Measurements from ENCODE around the gene ABCF2. TPM values are rescaled to one million over a fixed set of nuclear protein-coding genes. Genes with fewer than 3 reads are reported as not detected.

The ABCF2 gene
- total and polyA plus RNA-seq, 2 of the 4 experiments (the other 2 are of a cell fraction), result 46.2 to 103 TPM

- Histone ChIP-seq H3K79me1 (ENCODE audit: low read depth in 1 of 2, low read length in 2 of 2) (no peaks in the 10 kb centered on the region), H3K4me1 (ENCODE audit: control insufficient read depth, insufficient read depth, low read length) (no peaks in the 10 kb centered on the region), H2BK20ac (ENCODE audit: low read depth, low read length) (no peak overlapping the region), H2BK15ac (ENCODE audit: low read depth, low read length) (no peak overlapping the region), H3K9me1 (ENCODE audit: insufficient read depth, low read length) (no peaks in the 10 kb centered on the region; the same call in 1 of the 2 replicates), H3K56ac (ENCODE audit: extremely low read depth, insufficient read depth, low read length) (no peak overlapping the region), H3K36me3 (ENCODE audit: control insufficient read depth, insufficient read depth, low read length) (peaks cover 2% of the 10 kb centered on the region), H3K9me3 (ENCODE audit: control insufficient read depth, insufficient read depth, low read length) (no peaks in the 10 kb centered on the region), H3K9ac (ENCODE audit: low read depth, low read length) (no peak overlapping the region), H2AK5ac (ENCODE audit: low read depth, low read length) (no peak overlapping the region), H4K91ac (ENCODE audit: insufficient read depth, low read depth, low read length) (no peak overlapping the region), H2BK5ac (ENCODE audit: low read depth, low read length, poor library complexity, severe bottlenecking) (no peak overlapping the region), H2AFZ (replicated peaks; ENCODE audit: low read length, poor library complexity) (no peak overlapping the region), H3K27ac (ENCODE audit: insufficient read depth, low read length) (no peak overlapping the region), H4K20me1 (ENCODE audit: insufficient read depth, low read length) (no peaks in the 10 kb centered on the region), H4K5ac (ENCODE audit: low read depth, low read length) (no peak overlapping the region), H3K27me3 (ENCODE audit: control insufficient read depth, insufficient read depth, low read length) (peaks cover 56% of the 10 kb centered on the region), H3K4me3 (ENCODE audit: insufficient read depth, low read depth, low read length) (no peak overlapping the region), H2AK9ac (replicated peaks; ENCODE audit: low read depth, low read length, poor library complexity) (no peak overlapping the region), H3K18ac (ENCODE audit: low read depth, low read length) (no peak overlapping the region), H3K4me2 (ENCODE audit: low read depth, low read length) (no peak overlapping the region), H3K4ac (ENCODE audit: low read depth, low read length) (no peak overlapping the region), H3K23ac (ENCODE audit: low read depth, low read length) (no peak overlapping the region), H3K14ac (replicated peaks; ENCODE audit: low read depth, low read length) (no peak overlapping the region), H2BK120ac (ENCODE audit: low read depth, low read length) (no peak overlapping the region), H4K8ac (ENCODE audit: low read depth in 2 of 2, low read length in 2 of 2) (no peak overlapping the region)
- in situ Hi-C loops (cut with MboI; ENCODE audit: low sequenced_read_pairs) (no loop called here), intact Hi-C loops (cut with micrococcal nuclease) (no loop called here), dilution Hi-C loops (cut with HindIII; ENCODE audit: low sequenced_read_pairs, unreplicated experiment) (no loop called here)
- DNase-seq (no peak), ATAC-seq (ENCODE audit: low read depth) (no peak)
- no peak for TF ChIP-seq RFX5 (IDR thresholded peaks at IDR 0.05; ENCODE audit: low read depth, low read length)
- no peak for TF ChIP-seq CEBPB (IDR thresholded peaks at IDR 0.05; ENCODE audit: low read depth, low read length)
- no peak for TF ChIP-seq CHD1 (IDR thresholded peaks at IDR 0.05; ENCODE audit: low read depth, low read length)
- TF ChIP-seq CTCF (conservative IDR thresholded peaks at IDR 0.05; ENCODE audit: low read depth, low read length), result no peak
- no peak for TF ChIP-seq USF2 (IDR thresholded peaks at IDR 0.05; ENCODE audit: low read depth, low read length)
- TF ChIP-seq MAZ (IDR thresholded peaks at IDR 0.05; ENCODE audit: borderline replicate concordance, low read depth, low read length), result no peak
- no peak for TF ChIP-seq RCOR1 (IDR thresholded peaks at IDR 0.05; ENCODE audit: insufficient replicate concordance, low read length)
- TF ChIP-seq MXI1 (IDR thresholded peaks at IDR 0.05; ENCODE audit: borderline replicate concordance, low read depth, low read length), result no peak
- no peak for TF ChIP-seq BHLHE40 (IDR thresholded peaks at IDR 0.05; ENCODE audit: low read depth, low read length)
- TF ChIP-seq MAFK (IDR thresholded peaks at IDR 0.05; ENCODE audit: low read depth, low read length), result no peak
- no peak for TF ChIP-seq SMC3 (IDR thresholded peaks at IDR 0.05; ENCODE audit: low read depth, low read length)
- no peak for TF ChIP-seq POLR2A (IDR thresholded peaks at IDR 0.05; ENCODE audit: low read depth, low read length)
- no peak for TF ChIP-seq NFE2L2 (IDR thresholded peaks at IDR 0.05; ENCODE audit: low read depth, low read length)
- TF ChIP-seq RAD21 (IDR thresholded peaks at IDR 0.05; ENCODE audit: low read length), result no peak
- no peak for TF ChIP-seq FOS (IDR thresholded peaks at IDR 0.05; ENCODE audit: low read depth, low read length)
- TF ChIP-seq ELK1 (IDR thresholded peaks at IDR 0.05; ENCODE audit: borderline replicate concordance, low read depth, low read length), result no peak
- POLR2A ChIA-PET (ENCODE audit: unreplicated experiment), result no interaction called here
- CTCF ChIA-PET, result no interaction called here
- BruUV-seq (replicated peaks), result no TSS peak
- 56% methylated on average over 5 of the region's 9 CpGs; no CpG with 5 or more reads in 1 of the 2 experiments for WGBS, 2 experiments (ENCODE audit: extremely low coverage in 2 of 2, insufficient read length in 1 of 2)
Observed at GRCh38 chr7:151207315-151207714, 19.7 kb downstream of the ABCF2 start.

Measured in IMR-90 (cell line).